CD4-positive, alpha-beta T cell (primary cell): ENCODE results near the gene NELFB. TPM values are rescaled to one million over a fixed set of nuclear protein-coding genes. Genes with fewer than 3 reads are reported as not detected.

Experiments
- ATAC-seq: fragments of 200-7000 bp; cut with Tn5 transposase; one replicate; pipeline ENCODE4 v1.10.0; 2022; ENCODE audit warnings: mild to moderate bottlenecking; ENCODE audit not compliant: poor library complexity
- CTCF ChIA-PET: fragments of 350-600 bp; sonication (Branson Sonifier 250); formaldehyde crosslinking; loops from one replicate; lab custom pipeline; 2021; ENCODE audit warnings: antibody characterized with exemption, inconsistent platforms; lab: Charles Lee
- POLR2A ChIA-PET: fragments of 350-600 bp; sonication (Branson Sonifier 250); formaldehyde crosslinking; loops from one replicate; lab custom pipeline; 2021; ENCODE audit warnings: antibody characterized with exemption, inconsistent platforms; lab: Charles Lee
- DNase-seq, 14 experiments: peaks; one replicate each; pipeline ENCODE4 v3.0.0-alpha.2; 2013 to 2020; ENCODE audit warnings: mixed read lengths in 2 of 14
- H3K27ac ChIP-seq, 2 donors: one replicate each; pipeline versions ENCODE4 v1.5.1 to v1.7.0; 2013; ENCODE audit warnings: low read length in 2 of 2, low read depth in 1 of 2, mild to moderate bottlenecking in 1 of 2
- H3K27me3 ChIP-seq, 2 experiments: 1 replicate in 1 of 2; 2 replicates in 1 of 2; pipeline versions ENCODE4 v1.6.1 to v1.7.0; 2013; ENCODE audit warnings: low read length in 2 of 2, control low read depth in 1 of 2, mild to moderate bottlenecking in 1 of 2, moderate library complexity in 1 of 2; ENCODE audit not compliant: insufficient read depth in 2 of 2, control insufficient read depth in 1 of 2
- H3K36me3 ChIP-seq: one replicate; pipeline ENCODE4 v1.6.1; 2013; ENCODE audit warnings: low read length, control low read depth; ENCODE audit not compliant: insufficient read depth
- H3K4me1 ChIP-seq: one replicate; pipeline ENCODE4 v1.6.1; 2013; ENCODE audit warnings: low read length, control low read depth; ENCODE audit not compliant: insufficient read depth
- H3K4me3 ChIP-seq: one replicate; pipeline ENCODE4 v1.5.1; 2013; ENCODE audit warnings: mild to moderate bottlenecking, low read length, moderate library complexity
- H3K9me3 ChIP-seq, 2 experiments: 1 replicate in 1 of 2; 2 replicates in 1 of 2; pipeline versions ENCODE4 v1.6.1 to v1.7.0; 2013; ENCODE audit warnings: low read length in 2 of 2, mild to moderate bottlenecking in 2 of 2, control low read depth in 1 of 2, moderate library complexity in 1 of 2; ENCODE audit not compliant: control insufficient read depth in 1 of 2, insufficient read depth in 1 of 2
- H3K27ac Mint-ChIP-seq: one replicate; pipeline ENCODE4 v1.8.0; 2020; ENCODE audit warnings: mixed read lengths
- H3K27me3 Mint-ChIP-seq: one replicate; pipeline ENCODE4 v1.8.0; 2021; ENCODE audit warnings: mixed read lengths
- H3K36me3 Mint-ChIP-seq: one replicate; pipeline ENCODE4 v1.8.0; 2021; ENCODE audit warnings: low read depth, mixed read lengths
- H3K4me1 Mint-ChIP-seq: one replicate; pipeline ENCODE4 v1.8.0; 2021; ENCODE audit warnings: low read depth, mixed read lengths
- H3K4me3 Mint-ChIP-seq: one replicate; pipeline ENCODE4 v1.8.0; 2020; ENCODE audit warnings: mild to moderate bottlenecking, mixed read lengths
- H3K9me3 Mint-ChIP-seq: one replicate; pipeline ENCODE4 v1.8.0; 2020; ENCODE audit warnings: mixed read lengths
- intact Hi-C, 2 experiments: fragments of 100-400 bp; cut with DNase I in 1 of 2; cut with micrococcal nuclease in 1 of 2; formaldehyde crosslinking; loops; one replicate each; pipeline versions ENCODE4 v1.15.1 to v1.9.0; 2023 to 2025; cut with DNase I, micrococcal nuclease
- total RNA-seq, 174 experiments: library from RNA in 2 of 174; stranded (reverse) in 2 of 174; gene quantifications; one replicate each; pipeline ENCODE4 v1.2.3 and lab custom pipeline; 2021 to 2026
- TF ChIP-seq, protein P1 (sequence below): fragments of 200-600 bp; IDR thresholded peaks from one replicate; pipeline ENCODE4 v1.8.0; 2022; ENCODE audit warnings: antibody characterized with exemption, mild to moderate bottlenecking

Gene NELFB
- total RNA-seq, 2 experiments from 2014 or later, result 20.7 to 21.2 TPM

DNA sequence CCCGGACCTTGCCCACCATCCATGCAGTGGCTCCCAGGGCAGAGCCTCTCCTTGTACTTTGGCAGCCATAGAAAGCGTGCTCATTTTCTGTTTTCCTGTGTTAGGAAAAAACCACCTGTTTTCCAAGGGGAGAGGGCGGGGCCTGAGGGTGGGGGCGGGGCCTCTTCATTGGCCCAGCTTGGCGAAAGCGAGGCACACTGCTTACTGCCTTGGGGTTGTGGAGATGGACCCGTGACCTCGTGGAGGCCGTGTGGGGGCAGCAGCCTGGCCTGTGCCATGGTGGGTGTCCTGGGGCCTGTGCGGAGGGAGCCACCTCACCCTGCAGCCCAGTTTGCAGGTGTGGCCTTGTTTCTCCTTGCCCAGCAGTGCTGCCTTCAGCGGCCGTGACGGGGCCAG, 18.0 kb downstream of the NELFB start:
- H3K4me3 ChIP-seq, result no peak overlapping the region
- DNase-seq (no peak), ATAC-seq (no peak)
- H3K27me3 ChIP-seq, result peaks cover 7% of the 10 kb centered on the region in 2 experiments
- Mint-ChIP-seq H3K36me3 (peaks cover 27% of the 10 kb centered on the region), H3K4me3 (no peak overlapping the region), H3K4me1 (peaks cover 23% of the 10 kb centered on the region), H3K9me3 (no peaks in the 10 kb centered on the region), H3K27me3 (peaks cover 7% of the 10 kb centered on the region), H3K27ac (no peak overlapping the region)
- POLR2A ChIA-PET, result interaction anchor here (1.1 kb wide), 1 partner anchor 9 kb away, joined by 3 read pairs; no protein-coding TSS in a partner anchor
- no peak overlapping the region for H3K27ac ChIP-seq
- TF ChIP-seq, protein P1, sequence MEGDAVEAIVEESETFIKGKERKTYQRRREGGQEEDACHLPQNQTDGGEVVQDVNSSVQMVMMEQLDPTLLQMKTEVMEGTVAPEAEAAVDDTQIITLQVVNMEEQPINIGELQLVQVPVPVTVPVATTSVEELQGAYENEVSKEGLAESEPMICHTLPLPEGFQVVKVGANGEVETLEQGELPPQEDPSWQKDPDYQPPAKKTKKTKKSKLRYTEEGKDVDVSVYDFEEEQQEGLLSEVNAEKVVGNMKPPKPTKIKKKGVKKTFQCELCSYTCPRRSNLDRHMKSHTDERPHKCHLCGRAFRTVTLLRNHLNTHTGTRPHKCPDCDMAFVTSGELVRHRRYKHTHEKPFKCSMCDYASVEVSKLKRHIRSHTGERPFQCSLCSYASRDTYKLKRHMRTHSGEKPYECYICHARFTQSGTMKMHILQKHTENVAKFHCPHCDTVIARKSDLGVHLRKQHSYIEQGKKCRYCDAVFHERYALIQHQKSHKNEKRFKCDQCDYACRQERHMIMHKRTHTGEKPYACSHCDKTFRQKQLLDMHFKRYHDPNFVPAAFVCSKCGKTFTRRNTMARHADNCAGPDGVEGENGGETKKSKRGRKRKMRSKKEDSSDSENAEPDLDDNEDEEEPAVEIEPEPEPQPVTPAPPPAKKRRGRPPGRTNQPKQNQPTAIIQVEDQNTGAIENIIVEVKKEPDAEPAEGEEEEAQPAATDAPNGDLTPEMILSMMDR, result no peak
- CTCF ChIA-PET, result interaction anchor here (0.5 kb wide), 1 partner anchor 142 kb away, joined by 3 read pairs; no protein-coding TSS in a partner anchor
- intact Hi-C loops, result no loop called here
- H3K36me3 ChIP-seq, result peaks cover 30% of the 10 kb centered on the region
- H3K4me1 ChIP-seq, result peaks cover 38% of the 10 kb centered on the region
- H3K9me3 ChIP-seq, result no peaks in the 10 kb centered on the region

GRCh38 chr9:137273611-137274320, 18.6 kb downstream of the NELFB start:
- TF ChIP-seq, protein P1, result no peak
- ATAC-seq, result no peak

DNA sequence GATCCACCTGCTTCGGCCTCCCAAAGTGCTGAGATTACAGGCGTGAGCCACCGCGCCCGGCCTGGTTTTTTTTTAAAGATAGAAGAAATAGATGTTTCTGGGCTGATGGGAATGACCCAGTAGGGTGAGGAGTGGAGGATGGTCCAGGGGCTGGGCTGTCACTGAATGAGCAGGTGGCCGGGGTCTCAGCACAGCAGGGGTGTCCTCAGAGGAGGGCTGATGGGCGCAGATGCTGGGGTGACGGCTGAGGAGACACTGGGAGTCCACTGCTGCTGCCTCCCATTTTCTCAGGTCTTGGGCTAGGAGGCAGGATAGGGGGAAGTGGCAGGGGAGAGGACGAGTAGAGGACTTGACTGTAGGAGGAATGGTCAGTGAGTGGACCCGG, 20.1 kb downstream of the NELFB start:
- Histone ChIP-seq H3K4me3 (no peak overlapping the region), H3K27me3 (peaks cover 7 to 9% of the 10 kb centered on the region in 2 experiments), H3K36me3 (peaks cover 15% of the 10 kb centered on the region), H3K9me3 (no peaks in the 10 kb centered on the region), H3K4me1 (peaks cover 41% of the 10 kb centered on the region), H3K27ac (no peak overlapping the region)
- no peak overlapping the region for H3K27ac Mint-ChIP-seq
- ChIA-PET CTCF (no interaction called here), POLR2A (no interaction called here)
- H3K9me3 Mint-ChIP-seq, result no peaks in the 10 kb centered on the region
- H3K36me3 Mint-ChIP-seq, result peaks cover 6% of the 10 kb centered on the region
- intact Hi-C loops, result no loop called here
- H3K27me3 Mint-ChIP-seq, result peaks cover 7% of the 10 kb centered on the region
- H3K4me1 Mint-ChIP-seq, result peaks cover 23% of the 10 kb centered on the region
- DNase-seq, result peak in 1 of 14 experiments; percentile 31
- TF ChIP-seq, protein P1, result no peak
- H3K4me3 Mint-ChIP-seq, result no peak overlapping the region
- ATAC-seq, result no peak

More at GRCh38 chr9:137273611-137274320, 18.6 kb downstream of the NELFB start:
- Histone ChIP-seq H3K27ac (no peak overlapping the region), H3K36me3 (peaks cover 26% of the 10 kb centered on the region), H3K4me1 (peaks cover 41% of the 10 kb centered on the region), H3K27me3 (peaks cover 7% of the 10 kb centered on the region in 2 experiments), H3K9me3 (no peaks in the 10 kb centered on the region), H3K4me3 (no peak overlapping the region)
- Mint-ChIP-seq H3K9me3 (no peaks in the 10 kb centered on the region), H3K27me3 (peaks cover 7% of the 10 kb centered on the region), H3K27ac (no peak overlapping the region), H3K4me3 (no peak overlapping the region), H3K36me3 (peaks cover 20% of the 10 kb centered on the region), H3K4me1 (peaks cover 23% of the 10 kb centered on the region)
- ChIA-PET POLR2A (interaction anchor here (0.9 kb wide), 1 partner anchor 33 kb away, joined by 3 read pairs; no protein-coding TSS in a partner anchor), CTCF (interaction anchor here (0.5 kb wide), 1 partner anchor 143 kb away, joined by 3 read pairs; no protein-coding TSS in a partner anchor)
- intact Hi-C loops, result no loop called here
- no peak for DNase-seq
